Stimulated activated CD4-positive, alpha-beta T cell treated with anti-CD3 and anti-CD28 coated beads, TNF-alpha, amount 100 ng/mL, for 4 hours (primary cell): Measurements from ENCODE around the gene EPHA8.

Experiments used
- DNase-seq, 3 experiments: peaks; one replicate each; pipeline ENCODE4 v3.0.0-alpha.2; 2020; ENCODE audit warnings: low read depth in 3 of 3

Gene EPHA8

GRCh38 chr1:22618056-22618455 is 54.8 kb downstream of the EPHA8 start:
- DNase-seq, result no peak

- no peak for DNase-seq
These were observed 56.0 kb downstream of the EPHA8 start for GRCh38 chr1:22619252-22619651.

- DNase-seq, result no peak
These were observed 56.5 kb downstream of the EPHA8 start for GRCh38 chr1:22619798-22620197.

- DNase-seq, result no peak
These were observed 58.5 kb downstream of the EPHA8 start for GRCh38 chr1:22621761-22622160.

- DNase-seq, result no peak
These were observed 62.1 kb downstream of the EPHA8 start for GRCh38 chr1:22625262-22625925.

GRCh38 chr1:22626237-22627157 is 63.2 kb downstream of the EPHA8 start:
- no peak for DNase-seq

- no peak for DNase-seq
These were observed 64.0 kb downstream of the EPHA8 start for GRCh38 chr1:22627331-22627730.

GRCh38 chr1:22628698-22629444 is 65.6 kb downstream of the EPHA8 start:
- no peak for DNase-seq

- no peak for DNase-seq
These were observed 66.6 kb downstream of the EPHA8 start for GRCh38 chr1:22629886-22630285.

- no peak for DNase-seq
These were observed 70.6 kb downstream of the EPHA8 start for GRCh38 chr1:22633697-22634463.

GRCh38 chr1:22635436-22635835 is 72.1 kb downstream of the EPHA8 start:
- DNase-seq, result no peak

GRCh38 chr1:22636353-22636752 is 73.1 kb downstream of the EPHA8 start, which contains the start of gene C1QA:
C1QA (plus strand) TSS chr1:22636628; CDS start chr1:22637617, 989 bp downstream.
- DNase-seq, result no peak

- DNase-seq, result no peak
These were observed 73.6 kb downstream of the EPHA8 start for GRCh38 chr1:22636927-22637326.

GRCh38 chr1:22637907-22638445 is 74.7 kb downstream of the EPHA8 start:
- no peak for DNase-seq

GRCh38 chr1:22638476-22639234 is 75.4 kb downstream of the EPHA8 start:
- DNase-seq, result no peak

GRCh38 chr1:22639286-22639685 is 76.0 kb downstream of the EPHA8 start:
- no peak for DNase-seq

- DNase-seq, result no peak
These were observed 78.0 kb downstream of the EPHA8 start for GRCh38 chr1:22641247-22641646.

- peak; percentile 40 to 51 (median 50) for DNase-seq
These were observed 78.8 kb downstream of the EPHA8 start for GRCh38 chr1:22641906-22642636.

GRCh38 chr1:22643381-22643780 is 80.1 kb downstream of the EPHA8 start, which contains the start of gene C1QC:
C1QC (plus strand) TSS chr1:22643633; CDS start chr1:22644024, 391 bp downstream.
- DNase-seq, result no peak

GRCh38 chr1:22643928-22644327 is 80.6 kb downstream of the EPHA8 start:
- no peak for DNase-seq
